Gastroesophageal sphincter (tissue), 4 donors: ENCODE measurements around the gene ST6GALNAC6. TPM values are rescaled to one million over a fixed set of nuclear protein-coding genes. Genes with fewer than 3 reads are reported as not detected.
A peak's percentile ranks its signal among the peaks of the same experiment; 100 is the strongest.

Experiments used
- ATAC-seq: fragments of 150-250 bp; one replicate; pipeline ENCODE4 v1.9.1; 2016; ENCODE audit warnings: mild to moderate bottlenecking, moderate library complexity
- H3K27ac ChIP-seq, 4 donors: fragments of 200-600 bp; sonication (generic) in 3 of 4; 1 replicate in 3 of 4; 2 replicates in 1 of 4; pipeline ENCODE4 v1.5.1; 2016 to 2019
- H3K27me3 ChIP-seq: fragments of 200-600 bp; sonication (generic); one replicate; pipeline ENCODE4 v1.5.1; 2019
- H3K36me3 ChIP-seq, 2 donors: fragments of 200-600 bp; sonication (generic); one replicate each; pipeline ENCODE4 v1.5.1; 2019; ENCODE audit warnings: control low read depth in 1 of 2
- H3K4me1 ChIP-seq, 3 donors: fragments of 200-600 bp; sonication (generic); 1 replicate in 2 of 3; 2 replicates in 1 of 3; pipeline ENCODE4 v1.5.1; 2016 to 2019; ENCODE audit warnings: control low read depth in 2 of 3
- H3K4me3 ChIP-seq, 2 donors: fragments of 200-600 bp; sonication (generic); one replicate each; pipeline ENCODE4 v1.5.1; 2019; ENCODE audit warnings: mild to moderate bottlenecking in 1 of 2, moderate library complexity in 1 of 2
- H3K9me3 ChIP-seq, 3 donors: fragments of 200-600 bp; sonication (generic); one replicate each; pipeline ENCODE4 v1.5.1; 2017 to 2019; ENCODE audit warnings: control low read depth in 2 of 3
- EP300 ChIP-seq: sonication (generic); formaldehyde crosslinking; IDR thresholded peaks from one replicate; pipeline ENCODE4 v1.6.1; 2017; ENCODE audit warnings: antibody characterized with exemption, mild to moderate bottlenecking
- POLR2A ChIP-seq, 2 donors: fragments of 450-650 bp; IDR thresholded peaks; one replicate each; pipeline ENCODE4 v1.6.1; 2017; ENCODE audit warnings: antibody characterized with exemption in 2 of 2, mild to moderate bottlenecking in 2 of 2, moderate library complexity in 1 of 2
- POLR2AphosphoS5 ChIP-seq: sonication (generic); formaldehyde crosslinking; IDR thresholded peaks from one replicate; pipeline ENCODE4 v1.6.1; 2017; ENCODE audit warnings: antibody characterized with exemption
- WGBS, 2 donors: methylation state at CpG; one replicate each; pipeline ENCODE4 v1.1.5; 2018; ENCODE audit warnings: low coverage in 1 of 2; 5-methylcytosine and 5-hydroxymethylcytosine counted together
- total RNA-seq, 4 donors: library from RNA; depleted of rRNA; stranded (reverse); fragments of >200 nt; gene quantifications; one replicate each; pipeline ENCODE4 v1.1.0, GENCODE V29; 2016
- TF ChIP-seq, protein P1 (sequence below), 4 experiments: fragments of 200-600 bp in 2 of 4; fragments of 450-650 bp in 2 of 4; sonication (generic) in 1 of 4; IDR thresholded peaks; one replicate each; pipeline ENCODE4 v1.5.1; 2017 to 2019; ENCODE audit warnings: antibody characterized with exemption in 4 of 4, mild to moderate bottlenecking in 2 of 4, moderate library complexity in 2 of 4

Gene ST6GALNAC6
- total RNA-seq, 4 donors from 2014 or later = 112 to 146 (median 132) TPM

DNA sequence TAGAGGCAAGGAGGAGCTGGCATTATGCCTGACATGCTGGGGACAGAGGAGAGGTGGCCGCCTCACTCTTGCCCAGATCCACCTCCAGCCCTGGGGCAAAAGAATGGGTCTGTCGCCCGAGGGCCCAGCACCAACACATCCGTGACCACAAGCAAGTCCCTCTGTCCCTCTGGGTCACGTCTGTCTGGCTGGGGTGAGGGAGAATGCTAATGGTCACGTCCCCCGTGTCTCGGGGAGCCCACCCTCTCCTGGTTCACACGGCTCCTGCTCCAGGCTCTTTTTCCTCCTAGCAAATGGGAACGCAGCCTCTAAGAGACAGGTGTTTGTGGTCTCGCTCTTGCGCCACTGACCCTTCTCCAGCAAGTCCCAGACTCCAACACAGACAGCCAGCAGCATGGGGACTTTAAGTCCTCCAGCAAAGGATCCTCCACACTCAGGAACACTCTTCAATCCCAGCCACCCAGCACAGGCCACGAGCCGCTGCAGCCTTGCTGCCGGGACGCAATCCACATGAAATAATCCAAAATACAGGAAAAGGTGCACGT is 49.0 kb downstream of the ST6GALNAC6 start:
- Histone ChIP-seq H3K4me3 (peak overlapping the region in 1 of 2 donors; percentile 68), H3K4me1 (peaks cover 0 to 57% (median 26%) of the 10 kb centered on the region in 3 donors), H3K27me3 (no peaks in the 10 kb centered on the region), H3K9me3 (peaks cover 0 to 6% (median 0%) of the 10 kb centered on the region in 3 donors), H3K36me3 (peaks cover 0 to 14% of the 10 kb centered on the region in 2 donors), H3K27ac (peak overlapping the region in 1 of 4 donors; percentile 31)
- ATAC-seq = no peak
- TF ChIP-seq, protein P1, sequence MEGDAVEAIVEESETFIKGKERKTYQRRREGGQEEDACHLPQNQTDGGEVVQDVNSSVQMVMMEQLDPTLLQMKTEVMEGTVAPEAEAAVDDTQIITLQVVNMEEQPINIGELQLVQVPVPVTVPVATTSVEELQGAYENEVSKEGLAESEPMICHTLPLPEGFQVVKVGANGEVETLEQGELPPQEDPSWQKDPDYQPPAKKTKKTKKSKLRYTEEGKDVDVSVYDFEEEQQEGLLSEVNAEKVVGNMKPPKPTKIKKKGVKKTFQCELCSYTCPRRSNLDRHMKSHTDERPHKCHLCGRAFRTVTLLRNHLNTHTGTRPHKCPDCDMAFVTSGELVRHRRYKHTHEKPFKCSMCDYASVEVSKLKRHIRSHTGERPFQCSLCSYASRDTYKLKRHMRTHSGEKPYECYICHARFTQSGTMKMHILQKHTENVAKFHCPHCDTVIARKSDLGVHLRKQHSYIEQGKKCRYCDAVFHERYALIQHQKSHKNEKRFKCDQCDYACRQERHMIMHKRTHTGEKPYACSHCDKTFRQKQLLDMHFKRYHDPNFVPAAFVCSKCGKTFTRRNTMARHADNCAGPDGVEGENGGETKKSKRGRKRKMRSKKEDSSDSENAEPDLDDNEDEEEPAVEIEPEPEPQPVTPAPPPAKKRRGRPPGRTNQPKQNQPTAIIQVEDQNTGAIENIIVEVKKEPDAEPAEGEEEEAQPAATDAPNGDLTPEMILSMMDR (IDR thresholded peaks at IDR 0.05) = no peak
- no peak for TF ChIP-seq POLR2AphosphoS5
- TF ChIP-seq POLR2A (IDR thresholded peaks at IDR 0.05) = no peak
- no peak for TF ChIP-seq EP300
- WGBS, 2 donors = 75% methylated on average over 1 of the region's 17 CpGs; no CpG with 5 or more reads in 1 of the 2 donors

DNA sequence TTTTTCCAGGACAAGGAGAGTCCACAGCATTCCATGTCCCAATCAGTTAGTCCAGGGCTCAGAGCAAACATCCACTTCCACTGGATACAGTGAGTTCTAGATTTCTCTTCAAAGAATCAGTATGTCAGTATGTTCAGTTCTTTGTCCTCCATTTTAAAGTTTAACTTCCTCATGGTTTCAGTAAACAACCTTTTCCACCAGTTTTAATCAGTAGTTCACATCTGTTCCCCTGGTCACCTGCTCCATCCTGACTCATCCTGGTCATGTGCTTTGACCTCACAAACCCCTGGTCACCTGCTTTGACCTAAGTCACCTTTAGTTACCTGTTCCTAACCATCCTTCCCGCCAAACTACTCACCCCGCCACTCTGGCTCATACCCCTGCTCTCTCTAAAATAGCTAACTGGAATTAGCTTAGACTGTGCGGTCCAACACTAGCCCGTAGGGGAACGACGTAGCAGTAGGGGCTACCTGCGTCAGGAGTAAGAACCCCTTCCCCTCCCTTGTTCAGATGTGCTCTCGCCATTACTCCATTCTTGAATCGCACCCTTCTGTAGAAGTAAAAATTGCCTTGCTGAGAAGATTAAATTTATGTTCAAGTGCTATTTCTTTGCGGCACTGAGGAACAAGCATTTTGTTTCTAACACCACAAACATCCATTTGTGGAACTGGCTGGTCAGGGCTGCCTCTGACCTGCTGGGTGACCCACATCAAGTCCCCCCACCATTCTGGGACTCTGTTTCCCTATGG is 50.5 kb downstream of the ST6GALNAC6 start:
- Histone ChIP-seq H3K27me3 (no peaks in the 10 kb centered on the region), H3K27ac (peak overlapping the region in 2 of 4 donors; percentile 2), H3K4me1 (peaks cover 0 to 56% (median 18%) of the 10 kb centered on the region in 3 donors), H3K36me3 (peaks cover 0 to 14% of the 10 kb centered on the region in 2 donors), H3K9me3 (peaks cover 0 to 6% (median 0%) of the 10 kb centered on the region in 3 donors), H3K4me3 (peak overlapping the region in 1 of 2 donors; percentile 68)
- TF ChIP-seq, protein P1 (IDR thresholded peaks at IDR 0.05) = no peak
- TF ChIP-seq POLR2AphosphoS5 (no peak), EP300 (no peak), POLR2A (IDR thresholded peaks at IDR 0.05) (no peak)
- no peak for ATAC-seq
- WGBS, 2 donors = 94 to 97% methylated on average over 5 to 8 of the region's 10 CpGs

DNA sequence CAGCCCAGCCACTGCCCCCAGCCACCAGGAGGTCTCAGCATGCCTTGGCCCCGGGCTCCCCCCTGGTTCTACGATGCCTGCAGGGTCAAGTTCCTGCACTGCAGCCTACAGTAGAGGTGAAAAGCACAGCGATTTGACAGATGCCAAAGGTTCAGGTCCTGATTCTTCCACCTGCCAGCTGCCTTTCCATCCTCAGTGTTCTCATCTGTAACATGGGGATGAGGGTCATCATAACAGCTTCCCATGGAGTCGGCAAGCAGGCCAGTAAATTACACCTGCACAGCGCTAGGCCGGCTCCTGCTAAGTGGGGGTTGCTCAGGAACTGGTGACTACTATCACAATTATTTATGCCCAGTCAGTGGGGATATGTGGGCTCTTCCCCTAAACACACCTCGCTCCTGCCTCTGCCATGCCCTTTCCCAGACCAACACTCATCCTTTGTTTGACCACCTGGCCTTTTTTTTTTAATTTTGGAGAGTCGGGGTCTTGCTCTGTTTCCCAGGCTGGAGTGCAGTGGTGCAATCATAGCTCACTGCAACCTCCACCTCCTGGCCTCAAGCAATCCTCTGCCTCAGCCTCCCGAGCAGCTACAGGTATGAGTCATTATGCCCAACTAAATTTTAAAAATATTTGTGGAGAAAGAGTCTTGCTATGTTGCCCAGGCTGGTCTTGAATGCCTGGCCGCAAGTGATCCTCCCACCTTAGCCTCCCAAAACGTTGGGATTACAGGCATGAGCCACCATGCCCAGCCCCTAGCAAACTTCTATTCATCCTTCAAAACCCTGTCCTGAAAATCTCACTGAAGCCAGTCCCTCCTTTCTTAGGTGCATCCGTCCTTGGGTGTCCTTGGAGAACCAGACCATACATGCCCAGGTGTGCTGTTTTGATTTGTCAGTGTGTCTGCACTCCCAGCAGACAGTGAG is 51.3 kb downstream of the ST6GALNAC6 start:
- H3K27me3 ChIP-seq = no peaks in the 10 kb centered on the region
- WGBS, 2 donors = 53 to 75% methylated on average over 3 to 9 of the region's 12 CpGs
- TF ChIP-seq, protein P1 (IDR thresholded peaks at IDR 0.05) = no peak
- TF ChIP-seq POLR2AphosphoS5 = no peak
- no peak for TF ChIP-seq EP300
- TF ChIP-seq POLR2A (IDR thresholded peaks at IDR 0.05) = no peak
- no peak for ATAC-seq
- H3K36me3 ChIP-seq = peaks cover 0 to 15% of the 10 kb centered on the region in 2 donors
- H3K4me1 ChIP-seq = peaks cover 0 to 49% (median 18%) of the 10 kb centered on the region in 3 donors
- peaks cover 0 to 6% (median 0%) of the 10 kb centered on the region in 3 donors for H3K9me3 ChIP-seq
- peak overlapping the region in 3 of 4 donors; percentile 62 to 74 (median 65) for H3K27ac ChIP-seq
- peak overlapping the region in 1 of 2 donors; percentile 68 for H3K4me3 ChIP-seq

DNA sequence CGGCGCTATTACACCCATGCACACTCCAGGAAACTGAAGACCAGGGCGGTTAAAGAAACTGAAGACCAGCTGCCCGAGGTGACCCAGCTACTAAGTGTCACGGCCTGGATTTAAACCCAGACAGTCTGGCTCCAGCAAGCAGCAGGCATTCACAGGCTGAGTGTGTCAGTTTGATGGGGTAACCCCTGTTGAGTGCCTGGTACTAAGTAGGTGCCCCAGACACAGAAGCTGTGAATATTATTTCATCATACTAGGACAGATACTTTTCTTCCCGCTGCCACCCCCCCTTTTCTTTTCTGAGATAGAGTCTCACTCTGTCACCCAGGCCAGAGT is 52.3 kb downstream of the ST6GALNAC6 start:
- TF ChIP-seq, protein P1 (IDR thresholded peaks at IDR 0.05) = no peak
- no peak for TF ChIP-seq POLR2AphosphoS5
- no peak for TF ChIP-seq POLR2A (IDR thresholded peaks at IDR 0.05)
- TF ChIP-seq EP300 = no peak
- Histone ChIP-seq H3K4me1 (peaks cover 0 to 44% (median 13%) of the 10 kb centered on the region in 3 donors), H3K27ac (peak overlapping the region in 3 of 4 donors; percentile 62 to 74 (median 65)), H3K27me3 (no peaks in the 10 kb centered on the region), H3K9me3 (peaks cover 0 to 6% (median 0%) of the 10 kb centered on the region in 3 donors), H3K4me3 (peak overlapping the region in 1 of 2 donors; percentile 68), H3K36me3 (peaks cover 0 to 23% of the 10 kb centered on the region in 2 donors)
- WGBS, 2 donors = 50 to 59% methylated on average over 2 to 3 of the region's 6 CpGs
- ATAC-seq = peak; percentile 37
